Esophagus squamous epithelium (tissue), 4 donors: Measurements from ENCODE around the gene BRPF3.

ENCODE experiments used
- CTCF ChIP-seq, 6 experiments: fragments of 450-650 bp in 4 of 6; fragments of 200-600 bp in 2 of 6; sonication (generic) in 2 of 6; IDR thresholded peaks; one replicate each; pipeline ENCODE4 v1.5.1; 2016 to 2019; ENCODE audit warnings: antibody characterized with exemption in 6 of 6, mild to moderate bottlenecking in 4 of 6, moderate library complexity in 4 of 6
- POLR2A ChIP-seq, 4 donors: fragments of 450-650 bp; IDR thresholded peaks; one replicate each; pipeline ENCODE4 v1.6.1; 2017; ENCODE audit warnings: antibody characterized with exemption in 4 of 4, mild to moderate bottlenecking in 4 of 4, moderate library complexity in 3 of 4

- no peak for TF ChIP-seq CTCF (IDR thresholded peaks at IDR 0.05)
- no peak for TF ChIP-seq POLR2A (IDR thresholded peaks at IDR 0.05)
Measured at GRCh38 chr6:36241728-36242127, 45.2 kb downstream of the BRPF3 start.
